HG02623 (cell line): Measurements from ENCODE around the gene CSH1.
"Not testable (repeated sequence)": the region's sequence is repeated elsewhere in the genome, so short reads cannot be mapped to it uniquely, and the experiment has no call there.

Source experiments
- ATAC-seq: cut with Tn5 transposase; IDR thresholded peaks from one replicate; pipeline ENCODE4 v1.9.1; 2021; ENCODE audit warnings: moderate library complexity; ENCODE audit not compliant: unreplicated experiment

The CSH1 gene

GRCh38 chr17:63928966-63929695, 32.8 kb upstream of the CSH1 start:
- no peak for ATAC-seq

GRCh38 chr17:63928172-63928666, 31.8 kb upstream of the CSH1 start:
- ATAC-seq, result no peak

- ATAC-seq, result no peak
Observed at GRCh38 chr17:63927464-63928171, 31.2 kb upstream of the CSH1 start.

GRCh38 chr17:63926164-63926563, 29.8 kb upstream of the CSH1 start:
- ATAC-seq, result no peak

GRCh38 chr17:63925615-63926014, 29.2 kb upstream of the CSH1 start:
- no peak for ATAC-seq

GRCh38 chr17:63922402-63922801, 26.0 kb upstream of the CSH1 start:
- ATAC-seq, result not testable (repeated sequence)

GRCh38 chr17:63920779-63921178, 24.4 kb upstream of the CSH1 start:
- not testable (repeated sequence) for ATAC-seq

- not testable (repeated sequence) for ATAC-seq
Observed at GRCh38 chr17:63920050-63920449, 23.7 kb upstream of the CSH1 start.

- ATAC-seq, result peak; percentile 66
Observed at GRCh38 chr17:63919311-63919723, 22.9 kb upstream of the CSH1 start.

- not testable (repeated sequence) for ATAC-seq
Observed at GRCh38 chr17:63918789-63919305, 22.5 kb upstream of the CSH1 start, which contains the start of gene GH1. TSS of gene GH1 (minus strand) at chr17:63918839. CDS start at chr17:63918776, 63 bp downstream.

- no peak for ATAC-seq
Observed at GRCh38 chr17:63918305-63918704, 21.9 kb upstream of the CSH1 start.

GRCh38 chr17:63917646-63918045, 21.3 kb upstream of the CSH1 start:
- no peak for ATAC-seq

- ATAC-seq, result not testable (repeated sequence)
Observed at GRCh38 chr17:63917206-63917605, 20.8 kb upstream of the CSH1 start.

GRCh38 chr17:63916566-63917185, 20.3 kb upstream of the CSH1 start:
- ATAC-seq, result no peak

GRCh38 chr17:63915753-63916152, 19.4 kb upstream of the CSH1 start:
- ATAC-seq, result not testable (repeated sequence)

GRCh38 chr17:63914471-63914870, 18.1 kb upstream of the CSH1 start:
- ATAC-seq, result no peak

- no peak for ATAC-seq
Observed at GRCh38 chr17:63911657-63912100, 15.3 kb upstream of the CSH1 start.

GRCh38 chr17:63911041-63911635, 14.8 kb upstream of the CSH1 start, which contains the start of gene CSHL1:
TSS of gene CSHL1 (minus strand) at chr17:63911258. CDS start at chr17:63911196, 62 bp downstream.
- no peak for ATAC-seq

- no peak for ATAC-seq
Observed at GRCh38 chr17:63910096-63910495, 13.7 kb upstream of the CSH1 start.

GRCh38 chr17:63909586-63909985, 13.2 kb upstream of the CSH1 start:
- ATAC-seq, result not testable (repeated sequence)
